Right lobe of liver (tissue), 4 donors: ENCODE data around the gene SIX2.

Source experiments
- CTCF ChIP-seq, 4 donors: fragments of 200-600 bp in 3 of 4; fragments of 450-650 bp in 1 of 4; IDR thresholded peaks; one replicate each; pipeline versions ENCODE4 v1.5.1 to v1.8.0; 2016 to 2022; ENCODE audit warnings: antibody characterized with exemption in 4 of 4, mild to moderate bottlenecking in 2 of 4
- POLR2A ChIP-seq: fragments of 450-650 bp; IDR thresholded peaks from one replicate; pipeline ENCODE4 v1.6.1; 2017; ENCODE audit warnings: antibody characterized with exemption, mild to moderate bottlenecking
- donor health status: DM: no; HTN: no; CAD: no.
- donor health status: DM: no; HTN: no; CAD: no.
- donor health status: DM: no; HTN: yes; CAD: no.

- TF ChIP-seq CTCF (IDR thresholded peaks at IDR 0.05), result no peak
- TF ChIP-seq POLR2A, result no peak
These were observed 37.5 kb upstream of the SIX2 start for GRCh38 chr2:45046786-45047185.
